Suppressor macrophage treated with lipopolysaccharide for 1 hour (primary cell): ENCODE data around the gene C6orf89.
A peak's percentile ranks its signal among the peaks of the same experiment; 100 is the strongest.

Experiments
- DNase-seq, 3 donors: peaks; one replicate each; pipeline ENCODE4 v3.0.0-alpha.2; 2020 to 2022

C6orf89 gene

DNA sequence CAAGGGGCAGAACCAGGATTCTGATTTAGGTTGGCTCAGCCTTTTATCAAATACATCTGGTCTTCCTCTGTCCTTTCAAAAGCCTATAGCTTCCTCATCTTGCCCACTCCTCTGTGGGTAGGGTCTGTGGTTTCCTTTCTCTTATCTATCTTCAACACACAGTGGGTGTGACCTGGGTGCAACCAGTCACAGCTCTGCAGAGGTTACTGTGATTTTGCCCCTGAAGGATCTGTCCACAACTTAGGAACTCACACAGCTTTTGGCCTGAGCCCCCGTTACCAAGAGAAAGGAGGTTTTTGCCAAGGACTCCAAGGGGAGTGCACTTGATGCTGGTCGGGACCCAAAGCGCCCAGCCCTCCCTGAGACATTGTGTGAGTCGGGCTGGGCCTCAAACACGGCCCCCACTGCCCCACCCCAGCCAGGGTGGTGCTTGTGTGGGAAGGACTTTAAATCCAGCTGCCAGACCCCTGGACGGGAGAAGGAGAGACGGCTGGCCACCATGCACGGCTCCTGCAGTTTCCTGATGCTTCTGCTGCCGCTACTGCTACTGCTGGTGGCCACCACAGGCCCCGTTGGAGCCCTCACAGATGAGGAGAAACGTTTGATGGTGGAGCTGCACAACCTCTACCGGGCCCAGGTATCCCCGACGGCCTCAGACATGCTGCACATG lies 68.6 kb downstream of the C6orf89 start, which contains the start of gene PI16:
Gene PI16 (plus strand): TSS at position 477 of the 670 bp plus-strand sequence. CDS start 23 bp downstream, at position 500.
- DNase-seq, result no peak

DNA sequence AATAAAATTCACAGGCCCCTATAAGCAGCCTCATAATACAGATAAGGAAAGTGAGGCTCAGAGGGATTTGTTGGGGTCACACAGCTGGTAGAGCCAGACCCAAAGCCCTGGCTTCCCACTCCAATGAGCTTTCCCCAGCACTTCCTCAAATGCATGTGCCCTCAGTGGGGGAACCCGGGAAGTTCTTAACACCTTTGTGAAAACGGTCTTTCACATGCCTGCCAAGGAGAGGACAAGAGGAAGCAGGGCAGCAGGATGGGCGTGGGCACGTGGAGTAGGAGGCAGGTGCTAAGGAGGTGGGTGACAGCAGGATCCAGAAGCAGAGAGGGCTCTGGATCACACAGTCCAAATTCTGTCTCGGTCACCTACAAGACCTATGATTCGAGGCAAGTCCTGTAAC lies 69.4 kb downstream of the C6orf89 start:
- peak; percentile 32 to 44 (median 39) for DNase-seq

DNA sequence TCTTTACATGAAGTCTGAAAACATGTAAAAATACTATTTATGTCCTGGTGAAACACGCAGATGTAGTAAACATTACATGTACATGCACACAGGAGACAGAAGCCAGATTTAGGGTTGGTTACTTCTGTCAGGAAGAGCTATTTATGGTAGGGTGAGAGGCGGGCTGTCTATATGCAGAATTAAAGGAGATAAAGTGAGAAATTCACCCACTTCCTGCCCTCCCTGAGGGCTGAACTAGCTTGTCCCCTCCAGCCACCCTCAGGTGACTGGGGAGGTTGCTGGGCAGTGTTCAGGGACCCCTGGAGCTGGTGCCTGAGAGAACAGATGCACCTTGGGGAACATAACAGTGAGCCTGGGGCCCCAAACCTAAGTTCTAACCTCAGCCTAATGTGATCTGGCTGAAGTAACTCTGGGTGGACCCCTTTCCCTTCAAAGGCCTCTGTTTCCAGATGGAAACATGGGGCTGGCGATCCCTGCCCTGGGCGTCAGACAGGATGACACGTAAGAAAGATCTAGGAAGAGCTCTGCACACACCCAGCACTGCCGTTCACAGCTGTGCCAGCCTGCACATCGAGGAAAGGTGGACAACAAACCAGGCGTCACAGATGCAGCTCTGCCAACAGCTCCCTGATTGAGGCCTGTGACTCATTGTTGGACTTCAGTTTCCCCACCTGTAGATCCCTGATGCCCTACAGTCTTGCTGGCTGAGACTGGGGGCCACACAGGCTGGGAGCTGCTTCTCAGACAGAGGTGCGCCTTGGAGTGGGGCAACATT lies 70.1 kb downstream of the C6orf89 start:
- DNase-seq, result no peak

DNA sequence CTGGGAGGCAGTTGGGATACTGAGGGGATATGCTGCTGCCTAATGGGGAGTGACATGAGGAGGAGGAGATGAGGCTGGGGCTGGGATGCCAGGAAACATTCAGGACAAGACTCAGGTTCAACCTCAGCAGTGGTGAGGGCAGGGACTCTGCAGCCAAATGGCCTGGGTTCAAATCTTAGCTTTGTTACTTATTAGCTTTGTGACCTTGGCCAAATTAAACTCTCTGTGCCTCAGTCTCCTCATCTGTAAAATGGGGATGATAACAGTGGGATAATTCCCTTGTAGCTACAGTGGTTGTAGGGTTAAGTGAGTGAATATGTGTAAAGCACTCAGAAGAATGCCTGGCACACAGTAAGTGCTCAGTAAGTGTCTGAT lies 70.7 kb downstream of the C6orf89 start:
- no peak for DNase-seq

DNA sequence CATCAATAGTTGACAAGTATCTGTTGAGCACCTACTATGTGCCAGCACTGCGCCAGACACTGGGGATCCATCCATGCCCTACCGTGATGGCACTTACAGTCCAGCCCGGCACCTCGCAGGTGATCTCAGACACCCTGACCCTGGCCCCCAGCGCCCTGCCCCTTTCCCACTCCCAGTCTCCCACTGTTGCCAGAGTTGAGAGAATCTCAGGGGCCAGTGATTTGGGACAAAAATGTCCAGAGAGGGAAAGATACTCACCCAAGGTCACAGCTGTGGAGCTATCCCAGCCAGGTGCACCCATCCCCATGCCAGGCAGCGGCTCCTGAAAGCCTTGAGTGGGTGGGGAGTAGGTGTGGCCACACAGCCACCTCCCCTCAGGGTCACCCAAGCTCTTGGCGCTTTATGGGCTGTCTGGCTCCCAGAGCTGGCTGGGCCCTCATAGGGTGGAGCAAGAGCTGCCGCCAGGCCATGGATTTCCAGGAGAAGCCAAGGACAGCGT lies 72.1 kb downstream of the C6orf89 start:
- no peak for DNase-seq

DNA sequence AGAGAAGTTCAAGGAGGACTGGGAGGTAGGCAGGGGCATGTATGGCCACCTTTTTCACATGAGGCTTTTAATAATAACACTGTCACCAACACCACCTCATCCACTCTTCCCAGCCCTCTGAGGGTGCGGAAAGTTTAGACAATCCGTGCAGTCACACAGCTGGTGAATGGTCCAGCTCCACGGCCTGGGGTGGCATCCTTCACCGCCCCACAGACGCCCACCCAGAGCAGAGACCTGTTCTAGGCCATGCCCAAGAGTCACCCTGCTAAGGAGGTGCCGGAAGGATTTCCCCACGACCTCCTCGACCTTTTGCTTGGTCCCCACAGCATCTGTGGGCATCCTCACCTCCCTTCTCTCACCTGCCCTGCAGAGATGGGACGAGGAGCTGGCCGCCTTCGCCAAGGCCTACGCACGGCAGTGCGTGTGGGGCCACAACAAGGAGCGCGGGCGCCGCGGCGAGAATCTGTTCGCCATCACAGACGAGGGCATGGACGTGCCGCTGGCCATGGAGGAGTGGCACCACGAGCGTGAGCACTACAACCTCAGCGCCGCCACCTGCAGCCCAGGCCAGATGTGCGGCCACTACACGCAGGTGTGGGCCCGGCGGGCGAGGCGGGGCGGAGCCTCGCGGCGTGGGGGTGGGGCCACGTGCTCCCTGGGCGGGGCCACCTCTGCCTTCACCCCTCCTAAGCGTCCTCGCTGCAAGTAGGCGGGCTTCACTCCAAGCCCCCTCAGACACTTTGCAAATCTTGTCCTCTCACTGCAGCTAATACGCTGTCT lies 73.2 kb downstream of the C6orf89 start:
- no peak for DNase-seq

DNA sequence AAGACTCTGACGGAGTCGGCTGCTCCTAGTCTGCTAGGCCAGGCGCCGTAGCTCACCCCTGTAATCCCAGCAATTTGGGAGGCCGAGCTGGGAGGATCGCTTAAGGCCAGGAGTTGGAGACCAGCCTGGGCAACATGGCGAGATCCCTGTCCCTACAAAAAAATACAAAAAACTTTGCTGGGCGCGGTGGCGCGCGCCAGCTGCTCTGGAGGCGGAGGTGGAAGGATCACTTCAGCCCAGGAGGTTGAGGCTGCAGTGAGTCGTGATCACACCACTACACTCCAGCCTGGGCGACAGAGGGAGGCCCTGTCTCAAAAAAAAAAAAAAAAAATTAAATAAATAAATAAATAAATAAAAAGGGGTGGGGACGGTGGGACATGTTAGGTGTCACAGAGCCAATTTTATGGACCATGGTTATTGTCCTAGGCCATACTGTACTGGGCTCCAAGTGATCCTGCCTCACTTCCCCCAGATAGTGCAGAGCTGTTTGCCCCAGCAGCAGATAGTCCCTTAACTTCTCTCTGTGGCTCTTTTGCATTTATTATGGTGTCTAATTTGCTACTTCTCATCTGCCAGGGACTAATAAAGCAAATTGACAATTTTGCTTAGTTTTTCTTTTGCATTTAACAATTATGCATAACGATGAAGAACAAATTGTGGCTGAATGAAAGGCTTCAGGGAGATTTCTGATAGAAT lies 74.0 kb downstream of the C6orf89 start:
- no peak for DNase-seq

DNA sequence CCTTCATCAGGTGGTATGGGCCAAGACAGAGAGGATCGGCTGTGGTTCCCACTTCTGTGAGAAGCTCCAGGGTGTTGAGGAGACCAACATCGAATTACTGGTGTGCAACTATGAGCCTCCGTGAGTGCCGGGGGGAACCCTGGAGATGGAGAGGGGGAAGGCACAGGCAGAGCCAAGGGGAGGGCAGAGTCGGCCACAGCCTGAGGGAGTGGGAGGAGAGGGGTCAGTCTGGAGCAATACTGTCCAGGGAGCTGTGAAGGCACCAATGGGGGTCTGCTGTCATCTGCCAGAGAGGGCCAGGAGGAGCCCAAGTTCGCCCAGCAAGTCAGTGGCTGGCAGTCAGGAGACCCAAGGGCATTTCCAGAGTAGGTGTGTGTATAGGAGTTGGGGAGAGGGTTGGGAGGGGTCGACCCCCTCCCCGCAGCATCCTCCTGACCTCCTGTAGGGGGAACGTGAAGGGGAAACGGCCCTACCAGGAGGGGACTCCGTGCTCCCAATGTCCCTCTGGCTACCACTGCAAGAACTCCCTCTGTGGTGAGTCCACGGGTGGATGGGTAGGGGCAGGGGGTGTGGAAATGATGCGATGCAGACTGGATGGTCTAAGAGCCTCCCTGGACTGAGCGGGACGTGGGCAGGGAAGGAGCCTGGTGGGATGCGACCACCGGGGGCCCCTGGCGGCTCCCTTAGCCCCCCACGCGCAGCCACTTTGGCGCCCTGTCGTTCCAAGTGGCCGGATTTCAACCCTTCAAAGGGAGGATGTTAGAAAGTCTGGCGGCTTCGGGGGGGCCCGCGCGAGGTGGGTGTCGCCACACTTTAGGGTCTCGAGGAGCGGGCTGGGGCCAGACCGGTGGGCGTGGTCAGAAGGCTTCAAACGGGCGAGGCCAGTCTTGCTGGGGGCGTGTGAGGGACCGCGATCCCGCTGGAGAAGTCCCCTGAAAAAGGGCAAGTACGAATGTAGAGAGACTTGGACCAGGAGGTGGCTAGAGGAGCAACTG lies 76.0 kb downstream of the C6orf89 start:
- DNase-seq, result no peak

DNA sequence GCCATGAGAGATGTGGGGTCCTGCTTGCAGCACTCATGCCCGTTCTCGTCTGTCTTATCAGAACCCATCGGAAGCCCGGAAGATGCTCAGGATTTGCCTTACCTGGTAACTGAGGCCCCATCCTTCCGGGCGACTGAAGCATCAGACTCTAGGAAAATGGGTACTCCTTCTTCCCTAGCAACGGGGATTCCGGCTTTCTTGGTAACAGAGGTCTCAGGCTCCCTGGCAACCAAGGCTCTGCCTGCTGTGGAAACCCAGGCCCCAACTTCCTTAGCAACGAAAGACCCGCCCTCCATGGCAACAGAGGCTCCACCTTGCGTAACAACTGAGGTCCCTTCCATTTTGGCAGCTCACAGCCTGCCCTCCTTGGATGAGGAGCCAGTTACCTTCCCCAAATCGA lies 77.1 kb downstream of the C6orf89 start:
- DNase-seq, result peak; percentile 95 to 96 (median 96)

DNA sequence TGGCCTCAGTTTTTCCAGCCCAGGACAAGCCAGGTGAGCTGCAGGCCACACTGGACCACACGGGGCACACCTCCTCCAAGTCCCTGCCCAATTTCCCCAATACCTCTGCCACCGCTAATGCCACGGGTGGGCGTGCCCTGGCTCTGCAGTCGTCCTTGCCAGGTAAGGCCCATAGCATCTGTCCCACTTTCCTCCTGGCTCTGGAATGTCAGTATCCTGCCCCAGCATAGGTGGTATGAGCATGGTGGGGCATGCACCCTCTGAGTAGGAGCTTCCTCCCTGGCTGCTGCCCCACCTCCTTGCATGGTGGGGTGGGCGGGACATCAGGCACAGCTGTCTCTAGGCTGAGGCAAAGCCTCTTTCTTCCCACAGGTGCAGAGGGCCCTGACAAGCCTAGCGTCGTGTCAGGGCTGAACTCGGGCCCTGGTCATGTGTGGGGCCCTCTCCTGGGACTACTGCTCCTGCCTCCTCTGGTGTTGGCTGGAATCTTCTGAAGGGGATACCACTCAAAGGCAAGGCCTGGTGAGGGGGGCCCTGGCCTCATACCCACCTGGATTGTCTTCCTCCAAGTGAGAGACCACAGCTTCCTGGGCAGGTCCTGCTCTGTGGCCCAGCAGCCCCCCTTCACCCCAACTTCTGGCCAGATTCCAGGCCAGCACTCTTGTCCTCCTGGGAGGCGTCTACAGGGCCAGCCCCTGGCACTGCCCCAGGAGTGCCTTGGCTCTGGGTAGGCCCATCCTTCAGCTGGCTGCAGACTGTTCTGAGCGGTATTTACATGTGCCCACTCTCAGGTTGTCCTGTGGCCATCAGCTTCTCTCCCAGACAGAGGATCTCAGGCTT lies 77.9 kb downstream of the C6orf89 start:
- no peak for DNase-seq

DNA sequence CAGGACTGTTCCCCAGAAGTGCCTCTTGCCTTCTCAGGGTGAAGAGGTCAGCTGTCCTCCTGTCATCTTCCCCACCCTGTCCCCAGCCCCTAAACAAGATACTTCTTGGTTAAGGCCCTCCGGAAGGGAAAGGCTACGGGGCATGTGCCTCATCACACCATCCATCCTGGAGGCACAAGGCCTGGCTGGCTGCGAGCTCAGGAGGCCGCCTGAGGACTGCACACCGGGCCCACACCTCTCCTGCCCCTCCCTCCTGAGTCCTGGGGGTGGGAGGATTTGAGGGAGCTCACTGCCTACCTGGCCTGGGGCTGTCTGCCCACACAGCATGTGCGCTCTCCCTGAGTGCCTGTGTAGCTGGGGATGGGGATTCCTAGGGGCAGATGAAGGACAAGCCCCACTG lies 78.6 kb downstream of the C6orf89 start:
- DNase-seq, result no peak

DNA sequence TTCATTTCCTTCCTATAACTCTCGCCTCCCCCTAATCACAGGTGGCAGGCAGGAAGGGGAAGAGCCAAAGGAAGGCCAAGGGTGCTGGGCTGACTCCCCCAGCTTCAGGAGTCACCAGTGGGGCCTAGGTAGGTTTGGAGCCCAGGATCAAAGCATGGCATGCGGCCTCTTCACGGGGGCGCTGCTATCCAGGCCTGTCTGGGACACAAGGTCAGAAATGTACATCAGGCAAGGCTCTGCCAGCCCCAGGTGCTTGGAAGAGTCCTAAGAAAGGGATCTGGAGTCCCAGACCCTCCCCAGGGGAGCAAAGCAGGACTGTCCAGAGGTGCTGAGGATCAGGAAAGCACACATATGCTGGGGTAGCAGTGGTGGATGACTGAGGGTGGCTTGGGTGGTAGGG lies 79.2 kb downstream of the C6orf89 start:
- DNase-seq, result no peak

DNA sequence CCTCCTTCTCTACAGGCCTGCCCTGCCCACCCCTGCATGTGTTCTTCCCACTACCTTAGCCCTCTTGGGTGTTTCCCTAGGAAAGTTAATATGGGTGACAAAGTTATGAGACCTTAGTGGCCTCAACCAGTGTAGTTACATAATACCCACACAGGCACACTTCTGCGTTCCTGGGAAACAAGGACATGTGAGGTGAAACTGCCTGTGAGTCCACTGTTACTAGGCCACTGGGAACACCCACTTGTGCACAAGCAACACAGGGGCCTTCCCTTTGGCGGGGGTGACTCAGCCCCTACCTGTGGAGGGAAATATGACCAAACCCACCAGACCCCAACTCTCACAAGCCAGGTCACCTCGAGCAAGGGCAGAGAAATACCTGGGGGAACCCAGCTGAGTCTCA lies 81.5 kb downstream of the C6orf89 start:
- no peak for DNase-seq

DNA sequence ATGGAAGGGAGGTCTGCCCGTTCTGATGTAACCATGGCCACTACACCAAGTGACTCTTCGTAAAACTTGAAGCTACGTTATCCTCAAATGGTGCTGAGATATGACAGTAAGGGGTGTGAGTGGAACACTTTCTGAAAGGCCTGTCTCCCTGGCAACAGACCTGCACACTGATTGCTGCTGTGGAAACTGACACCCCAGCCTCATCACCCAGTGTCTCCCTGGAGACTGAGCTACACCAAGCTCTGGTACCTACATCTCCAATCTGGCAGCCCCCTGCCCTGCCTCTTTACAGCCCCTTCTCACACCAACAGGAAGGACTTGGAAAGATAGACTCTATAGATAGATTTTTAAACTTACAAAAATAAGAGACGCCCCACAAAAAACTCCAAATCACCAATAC lies 82.0 kb downstream of the C6orf89 start:
- no peak for DNase-seq

DNA sequence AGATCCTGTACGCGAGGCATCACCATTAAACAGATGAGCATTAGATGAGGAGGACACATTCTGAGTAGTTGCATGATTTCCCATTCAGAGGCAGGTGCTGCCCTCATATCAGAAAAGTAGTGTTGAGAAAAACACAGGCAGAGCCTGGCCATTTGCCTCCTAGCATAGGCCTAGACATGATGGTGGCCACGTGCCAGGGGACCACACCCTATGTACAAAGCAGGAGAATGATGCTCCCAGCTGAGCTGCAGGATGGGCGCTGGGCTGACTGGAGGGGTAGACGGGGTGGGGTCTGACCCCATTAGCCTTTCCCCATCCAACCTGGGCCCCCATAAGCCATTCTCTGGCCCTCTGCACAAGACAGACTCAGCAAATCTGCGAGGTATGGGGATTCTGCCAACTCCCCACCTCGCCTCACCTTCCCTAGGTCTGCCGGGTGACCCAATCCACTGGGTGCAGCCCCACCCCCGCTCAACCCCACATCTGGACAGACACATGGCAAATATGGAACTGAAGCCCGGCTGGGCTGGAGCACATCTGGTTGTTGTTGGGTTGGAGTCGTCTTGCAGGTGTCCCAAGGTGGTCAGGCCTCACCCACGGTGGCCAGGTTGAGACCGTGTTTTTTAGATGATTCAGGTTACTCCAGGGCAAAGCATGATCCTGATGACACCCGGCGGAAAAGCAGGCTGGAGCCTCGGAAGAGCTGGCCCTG lies 82.7 kb downstream of the C6orf89 start:
- DNase-seq, result no peak

DNA sequence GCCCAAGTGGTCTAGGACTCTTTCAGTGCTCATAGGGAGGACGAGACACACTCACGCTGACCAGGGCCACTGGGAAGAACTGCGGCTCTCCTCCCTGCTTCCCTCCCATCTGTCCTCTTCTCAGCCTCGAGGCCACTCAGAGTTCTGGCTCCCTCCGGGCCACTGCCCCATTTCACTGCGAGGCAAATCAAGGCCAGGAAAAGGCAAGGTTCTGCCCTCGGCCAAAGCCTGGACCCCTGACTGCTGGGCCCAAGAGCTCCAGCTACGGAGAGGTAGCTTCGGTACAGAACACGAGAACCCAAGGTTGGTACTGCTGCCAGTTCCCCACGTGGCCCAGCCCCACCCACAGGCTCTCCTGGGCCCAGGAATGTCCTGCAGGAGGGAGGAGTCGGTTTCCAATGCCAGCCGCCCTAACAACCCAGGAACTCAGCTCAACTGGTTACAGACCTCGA lies 83.5 kb downstream of the C6orf89 start:
- no peak for DNase-seq

DNA sequence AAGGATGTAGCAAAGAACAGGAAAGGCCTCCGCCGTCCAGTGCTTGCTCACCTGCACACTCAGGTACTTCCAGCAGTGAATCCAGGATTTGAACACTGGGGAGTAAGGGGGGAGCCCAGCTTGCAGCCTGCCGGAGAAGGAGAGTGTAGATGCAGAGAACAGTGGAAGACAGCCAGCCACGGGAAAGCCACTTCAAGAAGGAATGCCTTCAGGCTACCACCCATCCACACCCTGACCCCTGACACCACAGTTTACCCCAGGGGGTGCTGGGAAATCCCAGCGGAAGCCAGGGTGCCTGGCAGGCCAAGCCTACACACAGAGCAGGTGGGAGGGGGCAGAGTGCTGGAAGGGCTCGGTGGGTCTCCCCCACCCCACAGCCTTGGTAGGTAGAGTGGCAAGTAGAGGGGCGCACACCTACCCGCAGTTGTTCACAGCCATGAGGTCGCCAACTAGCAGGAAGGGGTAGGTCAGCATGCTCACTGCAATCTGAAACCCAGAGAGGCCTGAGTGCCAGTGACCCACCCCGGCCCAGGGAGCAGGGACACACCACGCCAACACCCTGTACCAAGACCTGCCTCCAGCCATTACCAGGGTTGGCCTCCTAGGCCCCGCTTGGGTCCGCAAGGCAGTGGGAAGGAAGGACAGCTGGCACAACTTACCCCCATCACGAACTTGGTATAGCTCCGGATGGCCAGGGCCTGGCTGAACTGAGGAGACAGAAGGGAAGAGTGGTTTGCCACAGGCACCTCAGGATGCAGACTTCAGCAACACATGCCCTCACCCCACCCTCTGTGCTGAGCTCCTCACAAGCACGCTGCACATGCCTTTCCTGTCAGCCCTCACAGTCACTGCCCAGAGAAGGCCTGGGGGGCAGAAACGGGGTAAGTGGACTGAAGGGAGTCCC lies 84.5 kb downstream of the C6orf89 start:
- no peak for DNase-seq
